ENCODE measurements around the gene MFN1.

DNA sequence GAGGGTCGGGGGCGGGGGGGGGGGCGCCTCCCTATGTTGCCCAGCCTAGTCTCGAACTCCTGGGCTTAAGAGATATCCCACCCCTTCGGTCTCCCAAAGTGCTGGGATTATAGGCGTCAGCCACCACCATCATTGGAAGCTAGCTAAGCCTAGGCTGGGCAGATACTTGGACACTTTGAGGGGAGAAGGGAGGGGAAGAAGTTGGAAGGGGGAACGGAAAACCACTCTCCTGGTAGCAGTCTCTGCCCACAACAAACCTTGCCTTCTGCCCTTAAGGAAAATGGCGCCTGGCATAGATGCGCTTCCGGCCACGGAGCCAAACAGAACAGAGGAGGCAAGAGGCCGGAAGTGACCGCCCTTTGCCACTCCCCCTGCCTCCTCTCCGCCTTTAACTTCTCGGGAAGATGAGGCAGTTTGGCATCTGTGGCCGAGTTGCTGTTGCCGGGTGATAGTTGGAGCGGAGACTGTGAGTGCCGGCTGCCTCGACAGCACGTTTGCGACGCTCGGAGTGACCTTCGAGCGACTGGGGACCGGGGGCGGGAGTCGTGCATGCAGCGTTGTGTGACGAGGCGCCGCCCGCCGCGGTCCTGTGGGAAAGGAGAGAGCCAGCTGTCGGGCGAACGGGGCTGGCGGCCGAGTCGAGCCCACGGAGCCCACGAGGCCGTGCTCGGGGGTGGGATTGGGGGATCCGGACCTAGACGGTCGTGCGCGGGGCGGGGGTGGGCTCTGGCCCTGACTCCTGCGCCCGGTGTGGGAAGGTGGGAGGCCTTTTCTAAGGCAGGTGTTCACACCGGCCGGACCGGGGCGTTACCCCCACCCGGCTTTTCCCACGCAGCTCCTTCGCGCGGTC is at the start of gene MFN1:
- TF ChIP-seq, protein P1, sequence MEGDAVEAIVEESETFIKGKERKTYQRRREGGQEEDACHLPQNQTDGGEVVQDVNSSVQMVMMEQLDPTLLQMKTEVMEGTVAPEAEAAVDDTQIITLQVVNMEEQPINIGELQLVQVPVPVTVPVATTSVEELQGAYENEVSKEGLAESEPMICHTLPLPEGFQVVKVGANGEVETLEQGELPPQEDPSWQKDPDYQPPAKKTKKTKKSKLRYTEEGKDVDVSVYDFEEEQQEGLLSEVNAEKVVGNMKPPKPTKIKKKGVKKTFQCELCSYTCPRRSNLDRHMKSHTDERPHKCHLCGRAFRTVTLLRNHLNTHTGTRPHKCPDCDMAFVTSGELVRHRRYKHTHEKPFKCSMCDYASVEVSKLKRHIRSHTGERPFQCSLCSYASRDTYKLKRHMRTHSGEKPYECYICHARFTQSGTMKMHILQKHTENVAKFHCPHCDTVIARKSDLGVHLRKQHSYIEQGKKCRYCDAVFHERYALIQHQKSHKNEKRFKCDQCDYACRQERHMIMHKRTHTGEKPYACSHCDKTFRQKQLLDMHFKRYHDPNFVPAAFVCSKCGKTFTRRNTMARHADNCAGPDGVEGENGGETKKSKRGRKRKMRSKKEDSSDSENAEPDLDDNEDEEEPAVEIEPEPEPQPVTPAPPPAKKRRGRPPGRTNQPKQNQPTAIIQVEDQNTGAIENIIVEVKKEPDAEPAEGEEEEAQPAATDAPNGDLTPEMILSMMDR (IDR thresholded peaks at IDR 0.05; ENCODE audit: low read depth, low read length) = no peak
- TF ChIP-seq, protein P2, sequence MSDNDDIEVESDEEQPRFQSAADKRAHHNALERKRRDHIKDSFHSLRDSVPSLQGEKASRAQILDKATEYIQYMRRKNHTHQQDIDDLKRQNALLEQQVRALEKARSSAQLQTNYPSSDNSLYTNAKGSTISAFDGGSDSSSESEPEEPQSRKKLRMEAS (IDR thresholded peaks at IDR 0.05; ENCODE audit: low read depth, low read length) = no peak
